Activated CD4-positive, CD25-positive, alpha-beta regulatory T cell treated with anti-CD3 and anti-CD28 coated beads, Interleukin-2, amount 50 U/mL, for 72 hours (primary cell): ENCODE data around the gene HHATL.
A peak's percentile ranks its signal among the peaks of the same experiment; 100 is the strongest.

ENCODE experiments used
- DNase-seq: peaks from one replicate; pipeline ENCODE4 v3.0.0; 2021

Gene HHATL

GRCh38 chr3:42682301-42683070 is 20.1 kb downstream of the HHATL start:
- no peak for DNase-seq

DNA sequence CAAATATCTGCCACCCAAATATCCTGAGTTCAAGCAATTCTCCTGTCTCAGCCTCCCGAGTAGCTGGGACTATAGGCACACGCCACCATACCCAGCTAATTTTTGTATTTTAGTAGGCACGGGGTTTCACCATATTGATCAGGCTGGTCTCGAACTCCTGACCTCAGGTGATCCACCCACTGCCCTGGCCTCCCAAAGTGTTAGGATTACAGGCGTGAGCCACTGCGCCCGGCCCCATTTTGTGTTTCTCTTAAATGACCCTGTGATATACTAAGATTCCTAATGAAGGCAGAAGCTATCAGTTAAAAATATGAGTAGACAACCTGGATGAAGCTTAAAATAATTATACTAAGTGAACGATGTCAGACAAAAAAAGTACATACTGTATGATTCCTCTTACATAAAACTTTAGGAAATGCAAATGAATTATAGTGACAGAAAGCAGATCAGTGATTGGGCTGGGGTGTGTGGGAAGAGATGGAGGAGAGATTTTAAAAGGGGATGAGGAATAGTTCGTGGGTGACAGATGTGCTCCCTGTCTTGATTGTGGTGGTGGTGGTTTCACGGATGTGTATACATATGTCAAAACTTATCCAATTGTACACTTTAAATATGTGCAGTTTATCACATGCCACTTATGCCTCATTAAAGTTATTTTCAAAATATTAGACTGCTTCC is 21.1 kb downstream of the HHATL start:
- DNase-seq = no peak

DNA sequence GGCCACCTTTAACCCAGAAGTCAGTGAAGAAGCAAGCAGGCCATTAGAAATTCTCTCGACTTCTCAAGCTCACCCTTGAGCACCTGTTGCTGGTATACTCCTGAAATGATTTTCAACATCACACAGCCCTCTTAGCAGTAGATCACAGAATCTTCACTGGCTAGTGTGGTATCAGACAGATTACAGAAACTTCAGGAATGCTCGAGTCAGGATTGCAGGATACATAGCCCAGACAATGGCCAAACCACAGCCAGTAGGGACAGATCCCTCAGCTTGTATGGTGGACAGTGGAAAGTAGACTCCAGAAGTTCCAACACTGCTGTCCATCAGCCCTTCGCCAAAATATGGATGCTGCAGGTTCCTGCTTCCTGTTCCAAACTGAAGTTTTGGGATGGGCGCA is 21.8 kb downstream of the HHATL start:
- DNase-seq = no peak

DNA sequence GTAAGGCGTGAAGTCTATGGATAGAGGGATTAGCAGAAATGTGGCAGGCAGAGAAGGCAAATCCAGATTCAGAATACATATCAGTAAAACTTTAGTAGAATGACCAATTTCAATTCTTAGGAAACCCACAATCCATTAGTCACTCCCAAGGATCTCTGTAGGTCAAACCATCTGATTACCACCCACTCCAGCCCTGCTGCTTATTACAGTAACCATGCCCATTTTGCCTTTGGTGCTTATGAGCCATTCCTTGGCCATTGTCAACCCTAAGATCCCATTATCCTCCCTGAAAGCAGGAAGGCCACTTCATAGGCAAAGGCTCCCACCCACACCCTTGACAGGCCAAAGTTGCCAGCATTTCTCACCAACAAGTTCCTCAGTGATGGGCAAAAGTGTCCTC is 22.3 kb downstream of the HHATL start:
- no peak for DNase-seq

DNA sequence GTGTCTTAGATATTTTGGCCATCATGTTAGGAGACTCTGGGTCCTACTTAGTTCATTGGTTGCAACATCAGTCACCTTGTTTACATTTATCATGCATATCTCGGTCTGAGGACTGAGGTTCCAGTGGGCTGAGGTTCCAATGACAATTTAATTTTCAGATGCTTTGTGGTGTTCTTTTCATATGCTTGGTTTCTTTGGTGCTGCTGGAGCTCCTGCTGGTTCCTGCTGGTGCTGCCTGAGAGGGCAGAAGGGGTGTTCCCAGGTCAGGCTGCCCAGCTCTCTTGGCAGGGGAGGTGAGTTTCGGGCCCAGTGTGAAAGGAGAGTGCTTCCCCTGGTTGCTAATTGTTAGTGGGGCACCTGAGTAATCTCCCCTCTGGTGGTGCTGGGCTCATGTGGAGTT is 24.2 kb downstream of the HHATL start:
- no peak for DNase-seq

- DNase-seq = no peak
Measured at GRCh38 chr3:42675909-42676308, 26.7 kb downstream of the HHATL start.

DNA sequence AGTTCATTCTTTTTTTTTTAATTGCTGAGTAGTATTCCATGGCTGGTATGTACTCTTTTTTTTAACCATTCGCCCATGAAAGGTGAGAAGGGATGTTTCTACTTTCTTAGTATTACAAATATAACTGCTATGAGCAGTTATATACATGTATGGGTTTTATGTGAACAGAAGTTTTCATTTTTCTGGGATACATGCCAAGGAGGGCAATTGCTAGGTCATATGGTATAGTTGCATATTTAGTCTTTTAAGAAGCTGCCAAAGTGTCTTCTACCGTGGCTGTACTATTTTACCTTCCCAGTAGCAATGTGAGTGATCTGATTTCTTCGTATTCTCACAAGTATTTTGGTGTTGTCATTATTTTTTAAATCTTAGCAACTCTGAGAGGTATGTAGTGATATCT is 28.5 kb downstream of the HHATL start:
- DNase-seq = no peak

DNA sequence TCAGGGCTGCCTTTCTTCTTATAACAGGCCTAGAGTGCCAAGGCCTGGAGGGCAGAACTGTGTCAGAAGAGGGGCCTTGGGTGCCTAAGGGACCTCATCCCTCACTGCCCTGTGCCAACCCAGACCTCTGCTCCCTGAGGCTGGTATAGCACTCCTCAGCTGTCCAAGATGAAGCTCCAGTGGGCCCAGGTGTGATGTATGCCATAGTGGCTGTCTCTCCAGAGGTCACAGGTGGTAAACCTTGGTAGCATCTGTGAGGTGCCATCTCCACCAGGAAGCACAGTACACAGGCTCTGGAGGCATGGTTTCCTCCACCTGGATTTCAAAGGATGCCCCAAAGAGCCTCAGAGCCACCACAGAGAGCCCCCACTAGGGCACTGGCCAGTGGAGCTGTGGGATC is 29.5 kb downstream of the HHATL start:
- no peak for DNase-seq

DNA sequence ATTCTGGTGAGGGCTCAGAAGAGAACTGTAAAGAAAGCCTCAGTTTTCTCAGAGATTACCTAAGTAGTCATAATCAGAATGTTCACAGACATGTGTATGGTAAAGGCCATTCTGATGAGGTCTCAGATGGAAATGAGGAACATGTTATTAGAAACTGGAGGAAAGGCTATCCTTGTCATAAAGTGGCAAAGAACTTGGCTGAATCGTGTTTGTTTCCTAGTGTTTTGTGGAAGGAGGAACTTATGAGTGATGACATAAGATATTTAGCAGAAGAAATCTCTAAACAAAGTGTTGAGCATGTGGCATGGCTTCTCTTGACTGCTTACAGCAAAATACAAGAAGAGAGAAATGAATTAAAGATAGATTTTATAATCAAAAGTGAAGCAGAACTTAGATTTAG is 30.1 kb downstream of the HHATL start:
- no peak for DNase-seq

- DNase-seq = no peak
Measured at GRCh38 chr3:42670670-42671069, 31.9 kb downstream of the HHATL start.

- no peak for DNase-seq
Measured at GRCh38 chr3:42670051-42670576, 32.5 kb downstream of the HHATL start.

GRCh38 chr3:42668793-42669217 is 33.8 kb downstream of the HHATL start:
- DNase-seq = no peak

DNA sequence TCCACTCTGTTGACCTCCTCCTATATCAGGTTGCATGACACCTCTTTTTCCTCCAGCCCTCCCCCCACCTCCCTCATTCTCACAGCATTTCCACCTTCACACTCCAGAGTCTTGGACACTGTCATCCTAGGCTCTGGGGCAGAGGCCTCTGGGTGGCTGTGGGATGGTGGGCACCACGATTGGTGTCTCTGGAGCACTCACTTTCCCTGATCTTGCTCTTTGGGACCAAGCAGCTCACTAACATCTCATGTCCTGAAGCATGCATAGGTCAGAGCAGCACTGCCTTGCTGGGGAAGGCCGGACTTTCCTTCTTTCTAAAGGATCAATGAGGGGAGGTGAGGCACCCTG is 34.2 kb downstream of the HHATL start:
- DNase-seq = peak; percentile 15

GRCh38 chr3:42667523-42668412 is 34.8 kb downstream of the HHATL start:
- peak; percentile 23 for DNase-seq

GRCh38 chr3:42667096-42667522 is 35.5 kb downstream of the HHATL start:
- DNase-seq = no peak

- DNase-seq = no peak
Measured at GRCh38 chr3:42666577-42666998, 36.0 kb downstream of the HHATL start.

- no peak for DNase-seq
Measured at GRCh38 chr3:42666022-42666421, 36.6 kb downstream of the HHATL start.

- no peak for DNase-seq
Measured at GRCh38 chr3:42665050-42665878, 37.3 kb downstream of the HHATL start.

GRCh38 chr3:42664438-42664803 is 38.2 kb downstream of the HHATL start:
- no peak for DNase-seq

GRCh38 chr3:42663581-42664437 is 38.8 kb downstream of the HHATL start:
- no peak for DNase-seq

- no peak for DNase-seq
Measured at GRCh38 chr3:42662813-42663535, 39.6 kb downstream of the HHATL start.
